ENCODE measurements around the gene CDC42EP3.

DNA sequence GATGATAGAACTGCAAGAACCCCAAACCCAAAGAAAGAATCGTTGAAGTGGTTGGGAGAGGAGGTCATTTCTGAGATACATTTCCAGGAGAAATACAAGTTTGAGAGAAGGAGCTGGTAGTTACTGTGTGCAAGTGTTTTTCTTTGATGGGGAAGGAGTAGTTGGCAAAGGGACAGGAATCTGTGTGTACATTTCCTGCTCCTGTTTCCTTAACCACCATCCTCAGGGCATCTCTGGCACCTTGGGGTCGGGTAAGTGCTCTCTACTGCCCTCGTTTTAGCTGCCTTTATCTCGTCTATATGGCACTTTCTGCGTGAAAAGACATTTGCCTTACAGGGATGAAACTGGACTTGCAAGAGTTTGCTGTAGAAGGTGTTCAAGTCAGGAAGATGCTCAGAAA, 27.3 kb downstream of the CDC42EP3 start:
- no peak for TF ChIP-seq POLR2A (IDR thresholded peaks at IDR 0.05)
- TF ChIP-seq, protein P1, sequence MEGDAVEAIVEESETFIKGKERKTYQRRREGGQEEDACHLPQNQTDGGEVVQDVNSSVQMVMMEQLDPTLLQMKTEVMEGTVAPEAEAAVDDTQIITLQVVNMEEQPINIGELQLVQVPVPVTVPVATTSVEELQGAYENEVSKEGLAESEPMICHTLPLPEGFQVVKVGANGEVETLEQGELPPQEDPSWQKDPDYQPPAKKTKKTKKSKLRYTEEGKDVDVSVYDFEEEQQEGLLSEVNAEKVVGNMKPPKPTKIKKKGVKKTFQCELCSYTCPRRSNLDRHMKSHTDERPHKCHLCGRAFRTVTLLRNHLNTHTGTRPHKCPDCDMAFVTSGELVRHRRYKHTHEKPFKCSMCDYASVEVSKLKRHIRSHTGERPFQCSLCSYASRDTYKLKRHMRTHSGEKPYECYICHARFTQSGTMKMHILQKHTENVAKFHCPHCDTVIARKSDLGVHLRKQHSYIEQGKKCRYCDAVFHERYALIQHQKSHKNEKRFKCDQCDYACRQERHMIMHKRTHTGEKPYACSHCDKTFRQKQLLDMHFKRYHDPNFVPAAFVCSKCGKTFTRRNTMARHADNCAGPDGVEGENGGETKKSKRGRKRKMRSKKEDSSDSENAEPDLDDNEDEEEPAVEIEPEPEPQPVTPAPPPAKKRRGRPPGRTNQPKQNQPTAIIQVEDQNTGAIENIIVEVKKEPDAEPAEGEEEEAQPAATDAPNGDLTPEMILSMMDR (IDR thresholded peaks at IDR 0.05), result no peak

All from adrenal gland (tissue), 5 donors.